Measurements from ENCODE around the gene CCER1. TPM values are rescaled to one million over a fixed set of nuclear protein-coding genes. Genes with fewer than 3 reads are reported as not detected.

CCER1 gene
- polyA plus RNA-seq, 2 of the 4 experiments (the other 2 are of a cell fraction): not detected

GRCh38 chr12:91001306-91001705, 46.3 kb upstream of the CCER1 start:
- ChIA-PET POLR2A (no interaction called here), CTCF (no interaction called here)
- Histone ChIP-seq H3K9me3 (no peaks in the 10 kb centered on the region), H3K4me3 (no peak overlapping the region), H3K4me2 (no peak overlapping the region), H3K4me1 (no peaks in the 10 kb centered on the region), H3K27ac (no peak overlapping the region)
- DNase-seq (ENCODE audit: low read depth in 1 of 2, low spot score in 1 of 2): no peak
- no peak for ATAC-seq
- 14% methylated on average over 1 of the region's 1 CpG for WGBS (ENCODE audit: missing lambda C conversion rate)
- peak; percentile 84 for FAIRE-seq
- TF ChIP-seq ESRRA (IDR thresholded peaks at IDR 0.05; ENCODE audit: borderline replicate concordance, low read length) (no peak), NR3C1 (IDR thresholded peaks at IDR 0.05) (no peak), RAD21 (conservative IDR thresholded peaks at IDR 0.05 in 1 of 2, IDR thresholded peaks at IDR 0.05 in 1 of 2) (no peak), RFX5 (IDR thresholded peaks at IDR 0.05) (no peak), USF2 (IDR thresholded peaks at IDR 0.05) (no peak), HEYL (CRISPR knock-in tag; IDR thresholded peaks at IDR 0.05) (no peak), HOXB5 (CRISPR knock-in tag; IDR thresholded peaks at IDR 0.05) (no peak), KDM1A (IDR thresholded peaks at IDR 0.05; ENCODE audit: low read depth) (no peak), ZFP36 (IDR thresholded peaks at IDR 0.05; ENCODE audit: borderline replicate concordance, partially characterized antibody) (no peak), POLR2AphosphoS2 (conservative IDR thresholded peaks at IDR 0.05; ENCODE audit: low read length) (no peak), CBX8 (IDR thresholded peaks at IDR 0.05) (no peak), GATA3 (IDR thresholded peaks at IDR 0.05; ENCODE audit: borderline replicate concordance) (no peak), CTCF (IDR thresholded peaks at IDR 0.05) (no peak), JUNB (IDR thresholded peaks at IDR 0.05) (no peak), ZC3H11A (IDR thresholded peaks at IDR 0.05) (no peak), CHD2 (IDR thresholded peaks at IDR 0.05; ENCODE audit: low read length, partially characterized antibody) (no peak), CBX2 (IDR thresholded peaks at IDR 0.05; ENCODE audit: borderline replicate concordance, low read depth) (no peak), EHMT2 (IDR thresholded peaks at IDR 0.05; ENCODE audit: low read depth) (no peak), ZNF302 (CRISPR knock-in tag; IDR thresholded peaks at IDR 0.05) (no peak)

GRCh38 chr12:90999966-91000365, 45.0 kb upstream of the CCER1 start:
- Histone ChIP-seq H3K9me3 (no peaks in the 10 kb centered on the region), H3K4me3 (no peak overlapping the region), H3K27ac (no peak overlapping the region), H3K4me2 (no peak overlapping the region), H3K4me1 (no peaks in the 10 kb centered on the region)
- no peak for TF ChIP-seq CBX2 (IDR thresholded peaks at IDR 0.05; ENCODE audit: borderline replicate concordance, low read depth)
- no peak for TF ChIP-seq HDAC2 (IDR thresholded peaks at IDR 0.05)
- TF ChIP-seq ZC3H11A (IDR thresholded peaks at IDR 0.05): no peak
- no peak for TF ChIP-seq CHD4 (IDR thresholded peaks at IDR 0.05; ENCODE audit: borderline replicate concordance)
- TF ChIP-seq ATOH8 (CRISPR knock-in tag; IDR thresholded peaks at IDR 0.05; ENCODE audit: low read depth): no peak
- TF ChIP-seq SREBF2 (IDR thresholded peaks at IDR 0.05): no peak
- no peak for TF ChIP-seq EP300 (IDR thresholded peaks at IDR 0.05)
- no peak for TF ChIP-seq POLR2A (IDR thresholded peaks at IDR 0.05; ENCODE audit: low read length)
- TF ChIP-seq BCL3 (IDR thresholded peaks at IDR 0.05): no peak
- DNase-seq (ENCODE audit: low read depth in 1 of 2, low spot score in 1 of 2) (no peak), FAIRE-seq (no peak), ATAC-seq (no peak)
- CTCF ChIA-PET: no interaction called here
- POLR2A ChIA-PET: no interaction called here
- 75% methylated on average over 2 of the region's 2 CpGs for WGBS (ENCODE audit: missing lambda C conversion rate)
